ENCODE measurements around the gene OR2J1. TPM values are rescaled to one million over a fixed set of nuclear protein-coding genes. Genes with fewer than 3 reads are reported as not detected.
"Not testable (repeated sequence)": the region's sequence is repeated elsewhere in the genome, so short reads cannot be mapped to it uniquely, and the experiment has no call there.

The OR2J1 gene
- polyA plus RNA-seq, 4 donors: not detected

DNA sequence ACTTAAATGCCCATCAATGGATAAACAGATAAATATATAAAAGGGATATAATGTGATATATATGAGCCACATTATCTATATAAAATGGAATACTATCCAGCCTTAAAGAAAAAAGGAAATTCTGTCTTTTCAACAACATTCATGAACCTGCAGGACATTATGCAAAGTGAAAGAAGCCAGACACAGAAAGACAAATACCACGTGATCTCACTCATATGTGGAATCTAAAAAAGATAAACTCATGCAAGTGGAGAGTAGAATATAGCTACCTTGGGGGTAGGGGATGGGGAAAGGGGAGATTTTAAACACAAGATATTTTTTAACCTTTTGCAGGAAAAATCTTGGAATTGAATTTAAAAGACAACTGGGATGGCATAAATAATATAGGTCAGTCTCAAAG lies 1.5 kb upstream of the OR2J1 start:
- Histone ChIP-seq H3K4me1 (ENCODE audit: control insufficient read depth in 3 of 3, insufficient read depth in 2 of 3, low read depth in 1 of 3, low read length in 2 of 3) (no peaks in the 10 kb centered on the region), H3K27me3 (ENCODE audit: control insufficient read depth in 3 of 3, insufficient read depth in 3 of 3, low read length in 3 of 3) (no peaks in the 10 kb centered on the region), H3K36me3 (ENCODE audit: control insufficient read depth in 3 of 3, insufficient read depth in 2 of 3, low read depth in 1 of 3, low read length in 3 of 3) (no peaks in the 10 kb centered on the region), H3K9me3 (ENCODE audit: control insufficient read depth in 2 of 2, insufficient read depth in 1 of 2, low read depth in 1 of 2, low read length in 1 of 2) (no peaks in the 10 kb centered on the region), H3K27ac (ENCODE audit: low read depth in 1 of 3, low read length in 2 of 3) (no peak overlapping the region), H3K4me3 (ENCODE audit: low read depth in 1 of 3, low read length in 3 of 3) (no peak overlapping the region)
- DNase-seq: no peak
- no peak for FAIRE-seq
- 44 to 58% (median 51%) methylated on average over 1 of the region's 1 CpG for WGBS, 3 donors

DNA sequence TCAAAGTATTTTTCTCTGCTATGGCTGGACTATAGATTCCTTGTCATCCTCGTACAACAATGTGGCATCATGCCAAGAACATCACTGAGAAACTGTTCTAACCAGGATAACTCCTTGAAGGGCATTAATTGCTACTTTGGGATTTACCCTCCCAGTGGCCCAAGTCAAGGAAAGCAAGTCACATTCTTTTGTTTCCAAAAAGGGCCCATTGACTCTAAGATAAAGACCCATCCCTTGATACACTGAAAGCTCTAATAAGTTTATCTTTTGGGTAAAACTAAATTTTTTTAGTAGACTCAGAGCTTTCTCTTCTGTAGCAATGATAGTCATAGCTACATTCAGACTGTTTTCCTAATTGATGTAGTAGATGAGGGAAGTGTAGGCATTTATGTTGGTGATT lies 8.5 kb downstream of the OR2J1 start, which contains the start of gene OR2J3:
TSS of gene OR2J3 (plus strand) at position 301 of the 400 bp plus-strand sequence. CDS start 3,833 bp downstream, outside the sequence.
- no peaks in the 10 kb centered on the region for H3K9me3 ChIP-seq (ENCODE audit: control insufficient read depth in 2 of 2, insufficient read depth in 1 of 2, low read depth in 1 of 2, low read length in 1 of 2)
- no peak within 1 kb of the TSS for H3K4me3 ChIP-seq (ENCODE audit: low read depth in 1 of 3, low read length in 3 of 3)
- 9 to 23% (median 18%) methylated on average over 1 of the region's 1 CpG for WGBS, 3 donors
- no peaks in the 10 kb centered on the region for H3K36me3 ChIP-seq (ENCODE audit: control insufficient read depth in 3 of 3, insufficient read depth in 2 of 3, low read depth in 1 of 3, low read length in 3 of 3)
- FAIRE-seq (no peak), DNase-seq (no peak)
- H3K27ac ChIP-seq (ENCODE audit: low read depth in 1 of 3, low read length in 2 of 3): no peak within 1 kb of the TSS
- H3K27me3 ChIP-seq (ENCODE audit: control insufficient read depth in 3 of 3, insufficient read depth in 3 of 3, low read length in 3 of 3): no peaks in the 10 kb centered on the region
- no peaks in the 10 kb centered on the region for H3K4me1 ChIP-seq (ENCODE audit: control insufficient read depth in 3 of 3, insufficient read depth in 2 of 3, low read depth in 1 of 3, low read length in 2 of 3)

DNA sequence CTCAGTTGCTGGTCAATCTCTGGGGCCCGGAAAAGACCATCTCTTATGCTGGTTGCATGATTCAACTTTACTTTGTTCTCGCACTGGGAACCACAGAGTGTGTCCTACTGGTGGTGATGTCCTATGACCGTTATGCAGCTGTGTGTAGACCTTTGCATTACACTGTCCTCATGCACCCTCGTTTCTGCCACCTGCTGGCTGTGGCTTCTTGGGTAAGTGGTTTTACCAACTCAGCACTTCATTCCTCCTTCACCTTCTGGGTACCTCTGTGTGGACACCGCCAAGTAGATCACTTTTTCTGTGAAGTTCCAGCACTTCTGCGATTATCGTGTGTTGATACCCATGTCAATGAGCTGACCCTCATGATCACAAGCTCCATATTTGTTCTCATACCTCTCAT lies 12.8 kb downstream of the OR2J1 start:
- Histone ChIP-seq H3K4me1 (ENCODE audit: control insufficient read depth in 3 of 3, insufficient read depth in 2 of 3, low read depth in 1 of 3, low read length in 2 of 3) (no peaks in the 10 kb centered on the region), H3K4me3 (ENCODE audit: low read depth in 1 of 3, low read length in 3 of 3) (no peak overlapping the region), H3K27ac (ENCODE audit: low read depth in 1 of 3, low read length in 2 of 3) (no peak overlapping the region), H3K27me3 (ENCODE audit: control insufficient read depth in 3 of 3, insufficient read depth in 3 of 3, low read length in 3 of 3) (no peaks in the 10 kb centered on the region), H3K9me3 (ENCODE audit: control insufficient read depth in 2 of 2, insufficient read depth in 1 of 2, low read depth in 1 of 2, low read length in 1 of 2) (no peaks in the 10 kb centered on the region), H3K36me3 (ENCODE audit: control insufficient read depth in 3 of 3, insufficient read depth in 2 of 3, low read depth in 1 of 3, low read length in 3 of 3) (no peaks in the 10 kb centered on the region)
- whole genome bisulfite sequencing, 3 donors: 70 to 77% (median 70%) methylated on average over 7 of the region's 7 CpGs
- DNase-seq (no peak), FAIRE-seq (no peak)

DNA sequence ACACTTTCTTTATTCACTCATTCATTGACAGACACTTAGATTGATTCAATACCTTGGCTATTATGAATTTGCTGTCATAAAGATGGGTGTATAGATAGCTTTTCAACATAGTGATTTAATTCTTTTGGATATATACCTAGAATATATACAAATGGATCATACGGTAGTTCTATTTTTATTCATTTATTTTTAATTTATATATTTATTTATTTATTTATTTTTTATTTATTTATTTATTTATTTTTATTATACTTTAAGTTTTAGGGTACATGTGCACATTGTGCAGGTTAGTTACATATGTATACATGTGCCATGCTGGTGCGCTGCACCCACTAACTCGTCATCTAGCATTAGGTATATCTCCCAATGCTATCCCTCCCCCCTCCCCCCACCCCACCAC lies 15.7 kb downstream of the OR2J1 start:
- not testable (repeated sequence) for H3K4me3 ChIP-seq (ENCODE audit: low read depth in 1 of 3, low read length in 3 of 3); FAIRE-seq; DNase-seq; H3K36me3 ChIP-seq (ENCODE audit: control insufficient read depth in 3 of 3, insufficient read depth in 2 of 3, low read depth in 1 of 3, low read length in 3 of 3); H3K27ac ChIP-seq (ENCODE audit: low read depth in 1 of 3, low read length in 2 of 3); H3K9me3 ChIP-seq (ENCODE audit: control insufficient read depth in 2 of 2, insufficient read depth in 1 of 2, low read depth in 1 of 2, low read length in 1 of 2); H3K27me3 ChIP-seq (ENCODE audit: control insufficient read depth in 3 of 3, insufficient read depth in 3 of 3, low read length in 3 of 3); H3K4me1 ChIP-seq (ENCODE audit: control insufficient read depth in 3 of 3, insufficient read depth in 2 of 3, low read depth in 1 of 3, low read length in 2 of 3)
- WGBS, 3 donors: 91 to 97% (median 97%) methylated on average over 1 of the region's 3 CpGs

DNA sequence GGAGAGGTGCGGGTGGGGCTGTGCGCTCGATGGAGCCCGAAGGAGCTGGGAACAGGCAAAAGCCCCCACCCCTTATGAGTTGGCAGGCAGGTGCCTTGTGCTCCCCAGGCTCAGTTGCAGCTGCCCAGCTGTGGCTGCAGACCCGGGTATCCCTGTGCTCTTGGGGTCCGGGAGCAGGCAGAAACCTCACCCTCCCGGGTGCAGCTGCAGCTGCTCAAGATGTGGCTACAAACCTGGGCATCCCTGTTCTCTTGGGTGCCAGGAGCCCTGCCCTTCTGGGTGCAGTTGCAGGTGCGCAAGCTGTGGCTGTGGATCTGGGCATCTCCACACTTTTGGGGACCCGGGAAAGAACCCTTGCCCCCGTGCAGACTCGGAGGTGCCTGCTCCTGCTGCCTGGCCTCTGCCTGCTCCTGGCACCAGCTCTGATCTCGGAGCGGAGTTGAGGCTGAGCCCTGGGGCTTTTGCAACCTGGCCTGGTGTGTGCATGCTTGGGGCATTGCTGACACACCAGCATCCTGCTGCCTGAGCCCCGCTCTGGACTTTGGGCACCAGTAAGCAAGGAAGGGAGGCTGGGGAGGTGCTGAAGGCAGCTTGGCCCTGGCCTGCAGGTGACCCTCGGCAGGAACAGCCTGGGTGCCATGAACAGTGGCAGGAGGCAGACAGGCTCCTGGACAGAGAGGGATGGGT lies 30.2 kb downstream of the OR2J1 start:
- Histone ChIP-seq H3K27me3 (ENCODE audit: control insufficient read depth in 3 of 3, insufficient read depth in 3 of 3, low read length in 3 of 3) (peaks cover 0 to 2% (median 2%) of the 10 kb centered on the region in 3 donors), H3K4me3 (ENCODE audit: low read depth in 1 of 3, low read length in 3 of 3) (no peak overlapping the region), H3K36me3 (ENCODE audit: control insufficient read depth in 3 of 3, insufficient read depth in 2 of 3, low read depth in 1 of 3, low read length in 3 of 3) (no peaks in the 10 kb centered on the region), H3K4me1 (ENCODE audit: control insufficient read depth in 3 of 3, insufficient read depth in 2 of 3, low read depth in 1 of 3, low read length in 2 of 3) (no peaks in the 10 kb centered on the region), H3K27ac (ENCODE audit: low read depth in 1 of 3, low read length in 2 of 3) (no peak overlapping the region), H3K9me3 (ENCODE audit: control insufficient read depth in 2 of 2, insufficient read depth in 1 of 2, low read depth in 1 of 2, low read length in 1 of 2) (no peaks in the 10 kb centered on the region)
- DNase-seq (no peak), FAIRE-seq (no peak)
- WGBS, 3 donors: 79 to 80% (median 79%) methylated on average over 15 of the region's 15 CpGs

DNA sequence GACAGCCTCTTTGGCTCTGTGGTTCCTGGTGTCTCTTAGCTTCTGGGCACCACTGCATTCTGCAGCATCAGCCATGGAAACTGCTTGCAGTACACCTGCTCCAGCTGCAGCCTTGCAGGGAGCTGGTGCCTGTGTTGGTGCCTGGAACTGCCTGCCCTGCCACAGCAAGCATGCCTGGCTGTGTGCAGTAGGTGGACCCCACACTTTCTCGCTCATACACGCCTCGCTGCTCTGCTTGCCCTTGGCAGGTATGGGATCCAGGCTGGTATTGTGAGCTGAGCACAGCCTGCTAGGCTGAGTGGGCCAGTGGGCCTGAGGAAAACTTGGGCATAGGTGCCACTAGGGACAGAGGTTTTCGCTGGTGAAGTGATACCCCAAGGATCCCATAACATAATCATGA lies 31.4 kb downstream of the OR2J1 start:
- no peak overlapping the region for H3K4me3 ChIP-seq (ENCODE audit: low read depth in 1 of 3, low read length in 3 of 3)
- H3K4me1 ChIP-seq (ENCODE audit: control insufficient read depth in 3 of 3, insufficient read depth in 2 of 3, low read depth in 1 of 3, low read length in 2 of 3): no peaks in the 10 kb centered on the region
- WGBS, 3 donors: 85 to 90% (median 86%) methylated on average over 4 of the region's 4 CpGs
- DNase-seq (no peak), FAIRE-seq (no peak)
- no peak overlapping the region for H3K27ac ChIP-seq (ENCODE audit: low read depth in 1 of 3, low read length in 2 of 3)
- no peaks in the 10 kb centered on the region for H3K36me3 ChIP-seq (ENCODE audit: control insufficient read depth in 3 of 3, insufficient read depth in 2 of 3, low read depth in 1 of 3, low read length in 3 of 3)
- no peaks in the 10 kb centered on the region for H3K9me3 ChIP-seq (ENCODE audit: control insufficient read depth in 2 of 2, insufficient read depth in 1 of 2, low read depth in 1 of 2, low read length in 1 of 2)
- peaks cover 0 to 2% (median 2%) of the 10 kb centered on the region in 3 donors for H3K27me3 ChIP-seq (ENCODE audit: control insufficient read depth in 3 of 3, insufficient read depth in 3 of 3, low read length in 3 of 3)

DNA sequence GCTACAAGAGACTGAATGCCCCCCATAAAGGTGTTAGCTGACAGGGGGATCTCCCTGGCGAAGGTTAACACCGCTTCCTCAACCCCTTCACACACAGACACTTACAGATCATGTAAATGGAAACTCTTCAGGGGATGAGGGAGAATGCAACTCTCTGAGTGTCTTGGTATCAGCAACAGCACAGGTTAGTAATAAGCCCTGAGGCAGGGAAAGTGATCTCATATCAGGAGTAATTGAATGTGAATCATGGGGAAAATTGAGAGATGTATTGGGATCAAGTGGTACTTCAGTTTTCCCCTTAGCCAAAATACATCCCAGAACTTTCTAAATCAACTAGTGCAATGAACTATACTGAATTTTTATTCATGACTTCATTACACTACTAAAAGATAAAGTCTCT lies 32.4 kb downstream of the OR2J1 start:
- DNase-seq: no peak
- Histone ChIP-seq H3K4me3 (ENCODE audit: low read depth in 1 of 3, low read length in 3 of 3) (no peak overlapping the region), H3K36me3 (ENCODE audit: control insufficient read depth in 3 of 3, insufficient read depth in 2 of 3, low read depth in 1 of 3, low read length in 3 of 3) (no peaks in the 10 kb centered on the region), H3K4me1 (ENCODE audit: control insufficient read depth in 3 of 3, insufficient read depth in 2 of 3, low read depth in 1 of 3, low read length in 2 of 3) (no peaks in the 10 kb centered on the region), H3K27me3 (ENCODE audit: control insufficient read depth in 3 of 3, insufficient read depth in 3 of 3, low read length in 3 of 3) (peaks cover 0 to 2% (median 2%) of the 10 kb centered on the region in 3 donors), H3K27ac (ENCODE audit: low read depth in 1 of 3, low read length in 2 of 3) (no peak overlapping the region), H3K9me3 (ENCODE audit: control insufficient read depth in 2 of 2, insufficient read depth in 1 of 2, low read depth in 1 of 2, low read length in 1 of 2) (no peaks in the 10 kb centered on the region)
- no peak for FAIRE-seq
- WGBS, 3 donors: 72 to 85% (median 81%) methylated on average over 2 of the region's 2 CpGs

DNA sequence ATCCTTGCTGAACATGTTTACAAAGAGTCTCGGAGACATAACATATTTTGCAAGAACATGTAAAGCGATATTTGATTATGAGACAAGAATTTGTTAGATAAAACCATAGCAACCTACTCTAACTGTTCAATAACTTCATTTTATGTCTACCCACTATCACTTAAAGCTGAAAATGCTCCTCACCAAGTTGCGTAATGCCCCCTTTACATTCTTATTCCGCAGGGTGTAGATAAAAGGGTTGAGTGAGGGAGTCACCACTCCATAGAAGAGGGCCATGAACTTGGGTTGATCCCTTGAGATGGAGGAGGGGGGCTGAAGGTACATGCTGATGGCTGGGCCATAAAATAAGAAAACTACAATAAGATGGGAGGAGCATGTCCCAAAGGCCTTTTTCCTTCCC lies 38.4 kb downstream of the OR2J1 start:
- Histone ChIP-seq H3K9me3 (ENCODE audit: control insufficient read depth in 2 of 2, insufficient read depth in 1 of 2, low read depth in 1 of 2, low read length in 1 of 2) (no peaks in the 10 kb centered on the region), H3K27me3 (ENCODE audit: control insufficient read depth in 3 of 3, insufficient read depth in 3 of 3, low read length in 3 of 3) (peaks cover 0 to 5% (median 0%) of the 10 kb centered on the region in 3 donors), H3K36me3 (ENCODE audit: control insufficient read depth in 3 of 3, insufficient read depth in 2 of 3, low read depth in 1 of 3, low read length in 3 of 3) (no peaks in the 10 kb centered on the region), H3K4me1 (ENCODE audit: control insufficient read depth in 3 of 3, insufficient read depth in 2 of 3, low read depth in 1 of 3, low read length in 2 of 3) (no peaks in the 10 kb centered on the region), H3K4me3 (ENCODE audit: low read depth in 1 of 3, low read length in 3 of 3) (no peak overlapping the region), H3K27ac (ENCODE audit: low read depth in 1 of 3, low read length in 2 of 3) (no peak overlapping the region)
- 82 to 86% (median 83%) methylated on average over 4 of the region's 4 CpGs for WGBS, 3 donors
- DNase-seq (no peak), FAIRE-seq (no peak)

DNA sequence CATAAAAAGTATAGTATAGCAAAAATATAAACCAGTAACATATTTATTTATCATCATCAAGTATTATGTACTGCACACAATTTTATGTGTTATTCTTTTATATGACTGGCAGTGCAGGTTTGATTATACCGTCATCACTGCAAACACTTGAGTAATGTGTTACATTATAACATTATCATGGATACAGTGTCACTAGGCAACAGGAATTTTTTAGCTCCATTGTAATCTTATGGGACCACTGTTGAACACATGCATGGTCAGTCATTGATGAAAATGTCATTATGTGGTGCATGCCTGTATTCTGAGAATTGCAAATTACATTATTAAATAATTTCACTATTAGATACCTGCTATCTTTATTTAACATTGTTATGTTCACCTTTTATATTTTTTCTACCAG lies 42.3 kb downstream of the OR2J1 start:
- no peak overlapping the region for H3K27ac ChIP-seq (ENCODE audit: low read depth in 1 of 3, low read length in 2 of 3)
- 81 to 95% (median 91%) methylated on average over 1 of the region's 1 CpG for WGBS, 3 donors
- FAIRE-seq: no peak

More for the DNA sequence above, 42.3 kb downstream of the OR2J1 start:
- Histone ChIP-seq H3K9me3 (ENCODE audit: control insufficient read depth in 2 of 2, insufficient read depth in 1 of 2, low read depth in 1 of 2, low read length in 1 of 2) (no peaks in the 10 kb centered on the region), H3K4me3 (ENCODE audit: low read depth in 1 of 3, low read length in 3 of 3) (no peak overlapping the region), H3K36me3 (ENCODE audit: control insufficient read depth in 3 of 3, insufficient read depth in 2 of 3, low read depth in 1 of 3, low read length in 3 of 3) (no peaks in the 10 kb centered on the region), H3K4me1 (ENCODE audit: control insufficient read depth in 3 of 3, insufficient read depth in 2 of 3, low read depth in 1 of 3, low read length in 2 of 3) (no peaks in the 10 kb centered on the region), H3K27me3 (ENCODE audit: control insufficient read depth in 3 of 3, insufficient read depth in 3 of 3, low read length in 3 of 3) (peaks cover 0 to 3% (median 0%) of the 10 kb centered on the region in 3 donors)
- DNase-seq: no peak
